GM12891 (cell line): ENCODE measurements around the gene TNRC6C.

ENCODE experiments used
- PAX5 ChIP-seq: IDR thresholded peaks from 2 replicates; pipeline ENCODE4 v1.6.1; 2011; ENCODE audit warnings: low read length, moderate library complexity, mild to moderate bottlenecking; ENCODE audit not compliant: insufficient read depth, severe bottlenecking
- POLR2A ChIP-seq: IDR thresholded peaks from 2 replicates; pipeline ENCODE4 v1.6.1; 2011; ENCODE audit warnings: low read depth, low read length, control low read depth
- POLR2AphosphoS5 ChIP-seq: IDR thresholded peaks from 2 replicates; pipeline ENCODE4 v1.6.1; 2011; ENCODE audit warnings: low read depth, low read length, control low read depth
- POU2F2 ChIP-seq: IDR thresholded peaks from 2 replicates; pipeline ENCODE4 v1.6.1; 2011; ENCODE audit warnings: low read depth, mild to moderate bottlenecking, control low read depth, low read length, moderate library complexity
- SPI1 ChIP-seq: IDR thresholded peaks from 2 replicates; pipeline ENCODE4 v1.6.1; 2011; ENCODE audit warnings: low read depth, low read length, control low read depth
- TAF1 ChIP-seq: IDR thresholded peaks from 2 replicates; pipeline ENCODE4 v1.6.1; 2011; ENCODE audit warnings: low read depth, low read length, control low read depth

DNA sequence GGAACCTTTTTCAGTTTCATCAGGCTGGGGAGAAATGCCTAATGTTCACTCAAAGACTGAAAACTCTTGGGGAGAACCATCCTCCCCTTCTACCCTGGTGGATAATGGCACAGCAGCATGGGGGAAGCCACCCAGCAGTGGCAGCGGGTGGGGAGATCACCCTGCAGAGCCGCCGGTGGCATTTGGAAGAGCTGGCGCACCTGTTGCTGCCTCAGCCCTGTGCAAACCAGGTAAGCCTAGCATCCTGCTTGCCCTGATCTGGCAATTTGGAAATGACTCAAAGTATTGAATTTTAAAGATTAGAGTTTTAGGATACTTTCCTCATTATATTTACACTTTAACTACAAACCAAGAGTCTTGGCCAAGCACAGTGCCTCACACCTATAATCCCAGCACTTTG is 106.2 kb downstream of the TNRC6C start:
- no peak for TF ChIP-seq TAF1
- no peak for TF ChIP-seq POLR2A
- TF ChIP-seq SPI1, result no peak
- no peak for TF ChIP-seq POLR2AphosphoS5
- TF ChIP-seq PAX5, result no peak
- TF ChIP-seq POU2F2, result no peak
